ENCODE measurements around the gene GABRB2. TPM values are rescaled to one million over a fixed set of nuclear protein-coding genes. Genes with fewer than 3 reads are reported as not detected.

The GABRB2 gene
- total RNA-seq, 4 donors from 2014 or later = 1.9 to 8.0 (median 2.3) TPM

GRCh38 chr5:161481922-161482321 is 64.6 kb downstream of the GABRB2 start:
- no peak for DNase-seq (ENCODE audit: low spot score)
- TF ChIP-seq CTCF (IDR thresholded peaks at IDR 0.05) = no peak
- ATAC-seq (ENCODE audit: low FRiP score) = no peak

GRCh38 chr5:161471211-161471950 is 75.1 kb downstream of the GABRB2 start:
- TF ChIP-seq CTCF (IDR thresholded peaks at IDR 0.05) = no peak
- DNase-seq (ENCODE audit: low spot score) = no peak
- ATAC-seq (ENCODE audit: low FRiP score) = no peak

DNA sequence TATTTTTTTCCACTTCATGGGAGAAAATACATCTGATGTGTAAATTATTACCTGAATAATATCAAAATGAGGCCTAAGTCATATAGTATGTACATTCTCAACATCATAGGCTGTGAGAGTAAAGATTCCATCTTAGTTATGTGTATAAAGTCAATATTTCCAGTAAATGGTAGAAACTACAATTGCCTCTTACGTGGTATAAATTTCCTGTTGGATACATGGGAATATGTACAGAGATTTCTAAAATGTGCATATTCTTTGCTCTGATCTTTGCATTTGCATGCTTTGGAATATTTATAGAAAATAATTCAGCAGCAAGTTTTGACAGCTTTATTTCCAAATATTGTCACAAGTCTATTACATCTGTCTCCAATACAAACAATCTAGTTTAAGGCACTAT is 78.8 kb downstream of the GABRB2 start:
- DNase-seq (ENCODE audit: low spot score) (no peak), ATAC-seq (ENCODE audit: low FRiP score) (no peak)
- no peak for TF ChIP-seq CTCF (IDR thresholded peaks at IDR 0.05)

GRCh38 chr5:161460741-161461140 is 85.8 kb downstream of the GABRB2 start:
- no peak for ATAC-seq (ENCODE audit: low FRiP score)
- no peak for TF ChIP-seq CTCF (IDR thresholded peaks at IDR 0.05)
- no peak for DNase-seq (ENCODE audit: low spot score)

- no peak for DNase-seq (ENCODE audit: low spot score)
- TF ChIP-seq CTCF (IDR thresholded peaks at IDR 0.05) = no peak
- peak; percentile 65 for ATAC-seq (ENCODE audit: low FRiP score)
Observed at GRCh38 chr5:161446655-161447054, 99.9 kb downstream of the GABRB2 start.

DNA sequence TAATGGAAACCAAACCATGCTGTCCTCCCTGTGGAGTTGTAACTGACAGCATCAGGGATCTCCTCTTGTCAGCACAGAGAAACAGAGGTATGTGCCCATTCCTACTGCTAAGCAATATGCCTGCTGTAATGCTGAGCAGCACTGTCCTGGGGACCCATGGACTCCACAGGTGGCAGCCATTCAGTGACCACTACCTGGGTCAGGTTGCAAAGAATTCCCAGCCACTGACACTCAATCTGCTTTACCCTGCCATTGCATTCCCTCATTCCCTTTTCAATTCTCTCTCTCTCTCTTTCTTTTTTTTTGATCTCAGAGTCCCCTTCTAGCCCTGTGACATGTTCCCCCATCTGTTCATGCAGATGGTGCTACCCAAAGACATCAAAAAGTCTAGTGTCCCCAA is 104.1 kb downstream of the GABRB2 start:
- TF ChIP-seq CTCF (IDR thresholded peaks at IDR 0.05) = no peak
- DNase-seq (ENCODE audit: low spot score) (no peak), ATAC-seq (ENCODE audit: low FRiP score) (no peak)

GRCh38 chr5:161432798-161433197 is 113.7 kb downstream of the GABRB2 start:
- TF ChIP-seq CTCF (IDR thresholded peaks at IDR 0.05) = no peak
- no peak for DNase-seq (ENCODE audit: low spot score)
- no peak for ATAC-seq (ENCODE audit: low FRiP score)
